GM19395 (cell line): ENCODE results near the gene TBC1D3E.
"Not testable (repeated sequence)": the region's sequence is repeated elsewhere in the genome, so short reads cannot be mapped to it uniquely, and the experiment has no call there.

Experiments
- ATAC-seq: cut with Tn5 transposase; IDR thresholded peaks from one replicate; pipeline ENCODE4 v1.9.1; 2021; ENCODE audit warnings: mild to moderate bottlenecking, moderate library complexity; ENCODE audit not compliant: unreplicated experiment

The TBC1D3E gene

DNA sequence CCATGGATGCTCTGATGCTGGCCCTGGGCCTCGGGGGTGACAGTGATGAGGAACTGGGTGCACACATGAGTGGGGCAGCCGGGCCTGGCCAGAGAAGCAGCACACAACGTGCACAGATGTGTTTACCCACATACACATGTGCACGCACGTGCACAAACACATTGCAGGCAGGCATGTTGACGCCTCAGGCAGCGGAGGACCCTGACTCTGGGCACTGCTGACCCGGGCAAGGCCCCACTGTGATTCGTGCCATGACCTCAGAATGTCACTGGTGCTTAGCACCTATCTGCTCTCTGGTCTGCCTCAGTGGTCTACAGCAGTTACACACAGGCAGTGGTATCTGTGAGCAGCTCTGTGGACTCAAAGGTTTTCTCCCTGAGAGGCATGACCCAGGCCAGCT, at the start of gene TBC1D3E:
Gene TBC1D3E (plus strand): TSS at position 301 of the 400 bp plus-strand sequence. CDS start 1,545 bp downstream, outside the sequence.
- ATAC-seq, result not testable (repeated sequence)

- not testable (repeated sequence) for ATAC-seq
Measured at GRCh38 chr17:38087344-38087743, 40.4 kb upstream of the TBC1D3E start.

DNA sequence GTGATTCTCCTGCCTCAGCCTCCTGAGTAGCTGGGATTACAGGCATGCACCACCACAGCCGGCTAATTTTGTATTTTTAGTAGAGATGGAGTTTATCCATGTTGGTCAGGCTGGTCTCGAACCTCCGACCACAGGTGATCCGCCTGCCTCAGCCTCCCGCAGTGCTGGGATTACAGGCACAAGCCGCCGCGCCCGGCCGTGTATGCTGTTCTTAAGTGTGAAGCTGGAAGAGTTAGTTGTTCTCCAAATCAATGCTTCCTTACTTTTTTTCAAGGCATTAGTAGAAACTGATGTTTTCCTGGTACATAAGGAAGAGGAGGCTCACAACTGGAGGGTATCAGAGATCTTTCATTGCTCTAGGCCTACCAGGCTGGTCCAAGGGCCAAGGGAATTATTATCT, 39.6 kb upstream of the TBC1D3E start:
- not testable (repeated sequence) for ATAC-seq

GRCh38 chr17:38094059-38094694, 33.6 kb upstream of the TBC1D3E start:
- not testable (repeated sequence) for ATAC-seq

DNA sequence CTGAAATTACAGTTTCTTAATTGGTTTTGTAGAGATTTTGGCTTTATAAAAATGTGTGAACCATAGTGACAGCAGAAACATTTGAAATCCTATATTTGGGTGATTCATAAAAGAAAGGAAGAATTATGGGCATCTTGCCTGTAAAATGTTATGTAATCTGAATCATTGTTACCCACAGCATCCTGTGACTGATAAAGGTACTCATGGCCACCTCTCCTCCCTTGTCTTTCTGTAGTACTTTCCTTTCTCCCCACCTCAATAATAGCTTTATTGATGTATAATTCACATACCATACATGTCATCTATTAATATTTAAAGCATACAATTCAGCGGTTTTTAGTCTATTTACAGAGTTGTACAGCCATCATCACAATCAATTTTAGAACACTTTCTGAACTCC, 28.5 kb upstream of the TBC1D3E start:
- ATAC-seq, result not testable (repeated sequence)

GRCh38 chr17:38119829-38120228, 7.9 kb upstream of the TBC1D3E start:
- not testable (repeated sequence) for ATAC-seq

GRCh38 chr17:38134860-38135259, 7.1 kb downstream of the TBC1D3E start:
- not testable (repeated sequence) for ATAC-seq
